Measurements from ENCODE around the gene TGFBR3L. TPM values are rescaled to one million over a fixed set of nuclear protein-coding genes. Genes with fewer than 3 reads are reported as not detected.

Gene TGFBR3L
- total RNA-seq, 1 donor from 2014 or later = 7.1 TPM

GRCh38 chr19:7911508-7912143 lies 3.0 kb upstream of the TGFBR3L start:
- no peaks in the 10 kb centered on the region for H3K9me3 ChIP-seq
- peaks cover 42 to 47% of the 10 kb centered on the region in 2 donors for H3K36me3 ChIP-seq
- peaks cover 5% of the 10 kb centered on the region for H3K27me3 ChIP-seq
- no peak overlapping the region for H3K4me3 ChIP-seq
- no peak for DNase-seq (ENCODE audit: low spot score in 2 of 2)
- TF ChIP-seq CTCF (IDR thresholded peaks at IDR 0.05) = no peak
- H3K4me1 ChIP-seq = peaks cover 7 to 8% of the 10 kb centered on the region in 2 donors
- H3K27ac ChIP-seq = no peak overlapping the region
- intact Hi-C loops (cut with DNase I) = no loop called here

GRCh38 chr19:7912144-7912696 lies 2.4 kb upstream of the TGFBR3L start:
- peaks cover 7 to 10% of the 10 kb centered on the region in 2 donors for H3K4me1 ChIP-seq
- H3K27me3 ChIP-seq = peaks cover 9% of the 10 kb centered on the region
- peaks cover 42 to 47% of the 10 kb centered on the region in 2 donors for H3K36me3 ChIP-seq
- TF ChIP-seq CTCF (IDR thresholded peaks at IDR 0.05) = no peak
- intact Hi-C loops (cut with DNase I) = no loop called here
- H3K9me3 ChIP-seq = no peaks in the 10 kb centered on the region
- no peak for DNase-seq (ENCODE audit: low spot score in 2 of 2)
- H3K27ac ChIP-seq = no peak overlapping the region
- H3K4me3 ChIP-seq = no peak overlapping the region

GRCh38 chr19:7912697-7913564 lies 1.7 kb upstream of the TGFBR3L start:
- no peaks in the 10 kb centered on the region for H3K9me3 ChIP-seq
- H3K4me3 ChIP-seq = no peak overlapping the region
- TF ChIP-seq CTCF (IDR thresholded peaks at IDR 0.05) = no peak
- DNase-seq (ENCODE audit: low spot score in 2 of 2) = no peak
- H3K27ac ChIP-seq = no peak overlapping the region
- peaks cover 13% of the 10 kb centered on the region for H3K27me3 ChIP-seq
- intact Hi-C loops (cut with DNase I) = no loop called here
- peaks cover 14 to 17% of the 10 kb centered on the region in 2 donors for H3K4me1 ChIP-seq
- H3K36me3 ChIP-seq = peaks cover 42 to 47% of the 10 kb centered on the region in 2 donors

GRCh38 chr19:7913652-7914051 lies 978 bp upstream of the TGFBR3L start:
- no peak for TF ChIP-seq CTCF (IDR thresholded peaks at IDR 0.05)
- Histone ChIP-seq H3K36me3 (peaks cover 42 to 46% of the 10 kb centered on the region in 2 donors), H3K27ac (no peak overlapping the region), H3K4me3 (no peak overlapping the region), H3K9me3 (no peaks in the 10 kb centered on the region), H3K4me1 (peaks cover 15 to 17% of the 10 kb centered on the region in 2 donors), H3K27me3 (peaks cover 13% of the 10 kb centered on the region)
- no peak for DNase-seq (ENCODE audit: low spot score in 2 of 2)
- intact Hi-C loops (cut with DNase I) = no loop called here

- no peak overlapping the region for H3K27ac ChIP-seq
- intact Hi-C loops (cut with DNase I) = no loop called here
- DNase-seq (ENCODE audit: low spot score in 2 of 2) = no peak
- no peak for TF ChIP-seq CTCF (IDR thresholded peaks at IDR 0.05)
- peaks cover 13% of the 10 kb centered on the region for H3K27me3 ChIP-seq
- H3K4me1 ChIP-seq = peaks cover 15 to 17% of the 10 kb centered on the region in 2 donors
- no peaks in the 10 kb centered on the region for H3K9me3 ChIP-seq
- H3K4me3 ChIP-seq = no peak overlapping the region
- peaks cover 41 to 42% of the 10 kb centered on the region in 2 donors for H3K36me3 ChIP-seq
These were observed 531 bp upstream of the TGFBR3L start for GRCh38 chr19:7914099-7914498.

Measured in ascending aorta (tissue), 2 donors.